OCI-LY1 (cell line): ENCODE data around the gene ATXN1.

Experiments used
- H2AFZ ChIP-seq: fragments of 200-600 bp; sonication (generic), shearing (Covaris generic); 2 replicates; pipeline ENCODE4 v1.6.0; 2014; ENCODE audit warnings: antibody characterized with exemption, mild to moderate bottlenecking, low read length
- H3F3A ChIP-seq: fragments of 200-600 bp; sonication (generic), shearing (Covaris generic); 2 replicates; pipeline ENCODE4 v1.6.0; 2014; ENCODE audit warnings: mild to moderate bottlenecking, antibody characterized with exemption, low read length, moderate library complexity; ENCODE audit not compliant: insufficient read depth
- H3K27ac ChIP-seq: fragments of 200-600 bp; sonication (generic); 2 replicates; pipeline ENCODE4 v1.5.1; 2014; ENCODE audit warnings: low read length, mixed run types, mild to moderate bottlenecking, low read depth; ENCODE audit not compliant: poor library complexity, severe bottlenecking
- H3K27me3 ChIP-seq: fragments of 200-600 bp; sonication (generic); 2 replicates; pipeline ENCODE4 v1.6.0; 2014; ENCODE audit warnings: antibody characterized with exemption, mild to moderate bottlenecking, low read length, moderate library complexity; ENCODE audit not compliant: insufficient read depth
- H3K36me3 ChIP-seq: fragments of 200-600 bp; sonication (generic); 2 replicates; pipeline ENCODE4 v1.6.1; 2014; ENCODE audit warnings: mild to moderate bottlenecking, antibody characterized with exemption, low read length, moderate library complexity, mixed read lengths; ENCODE audit not compliant: insufficient read depth
- H3K4me1 ChIP-seq: fragments of 200-600 bp; sonication (generic); 2 replicates; pipeline ENCODE4 v1.5.1; 2014; ENCODE audit warnings: mild to moderate bottlenecking, low read length, moderate library complexity; ENCODE audit not compliant: insufficient read depth, severe bottlenecking
- H3K4me2 ChIP-seq: fragments of 200-600 bp; sonication (generic), shearing (Covaris generic); 2 replicates; pipeline ENCODE4 v1.6.1; 2014; ENCODE audit warnings: low read length
- H3K4me3 ChIP-seq: fragments of 200-600 bp; sonication (generic); 2 replicates; pipeline ENCODE4 v1.5.1; 2014; ENCODE audit warnings: low read length, low read depth, mild to moderate bottlenecking, mixed read lengths; ENCODE audit not compliant: poor library complexity, severe bottlenecking
- H3K79me2 ChIP-seq: fragments of 200-600 bp; shearing (Covaris generic); 2 replicates; pipeline ENCODE4 v1.6.1; 2016; ENCODE audit warnings: mixed run types, low read length, mixed read lengths; ENCODE audit not compliant: insufficient read depth
- H3K9ac ChIP-seq: fragments of 200-600 bp; sonication (generic), shearing (Covaris generic); 2 replicates; pipeline ENCODE4 v1.6.1; 2014; ENCODE audit warnings: mild to moderate bottlenecking, low read length, mixed read lengths
- H3K9me2 ChIP-seq: fragments of 200-600 bp; sonication (generic), shearing (Covaris generic); 2 replicates; pipeline ENCODE4 v1.6.1; 2014; ENCODE audit warnings: low read depth, mild to moderate bottlenecking, low read length, mixed read lengths
- H3K9me3 ChIP-seq: fragments of 200-600 bp; shearing (Covaris generic); 2 replicates; pipeline ENCODE4 v1.6.1; 2014; ENCODE audit warnings: low read length, mixed read lengths
- H4K20me1 ChIP-seq: fragments of 200-600 bp; sonication (generic), shearing (Covaris generic); 2 replicates; pipeline ENCODE4 v1.6.0; 2016; ENCODE audit warnings: mild to moderate bottlenecking, low read length; ENCODE audit not compliant: insufficient read depth
- CTCF ChIP-seq: fragments of 200-600 bp; sonication (generic), shearing (Covaris generic); IDR thresholded peaks from 2 replicates; pipeline ENCODE4 v1.5.1; 2017; ENCODE audit warnings: mild to moderate bottlenecking, antibody characterized with exemption, low read length, moderate library complexity, mixed read lengths
- EZH2 ChIP-seq: fragments of 200-600 bp; sonication (generic), shearing (Covaris generic); IDR thresholded peaks from 2 replicates; pipeline ENCODE4 v1.8.0; 2017; ENCODE audit warnings: borderline replicate concordance, mixed run types, mild to moderate bottlenecking, antibody characterized with exemption, low read length, moderate library complexity, mixed read lengths

Gene ATXN1

GRCh38 chr6:16782278-16782677 is 21.0 kb upstream of the ATXN1 start:
- H3K4me2 ChIP-seq, result no peak overlapping the region
- no peak overlapping the region for H2AFZ ChIP-seq
- no peak overlapping the region for H3K27ac ChIP-seq
- no peaks in the 10 kb centered on the region for H3K9me3 ChIP-seq
- no peaks in the 10 kb centered on the region for H3K36me3 ChIP-seq
- H4K20me1 ChIP-seq, result no peaks in the 10 kb centered on the region
- H3K27me3 ChIP-seq, result no peaks in the 10 kb centered on the region
- H3F3A ChIP-seq, result no peaks in the 10 kb centered on the region
- TF ChIP-seq CTCF (no peak), EZH2 (no peak)
- H3K9me2 ChIP-seq, result no peaks in the 10 kb centered on the region
- no peak overlapping the region for H3K4me3 ChIP-seq
- H3K9ac ChIP-seq, result no peak overlapping the region
- no peaks in the 10 kb centered on the region for H3K79me2 ChIP-seq
- H3K4me1 ChIP-seq, result no peaks in the 10 kb centered on the region

- H3K27ac ChIP-seq, result no peak overlapping the region
- no peak overlapping the region for H3K9ac ChIP-seq
- no peaks in the 10 kb centered on the region for H3K9me3 ChIP-seq
- no peaks in the 10 kb centered on the region for H4K20me1 ChIP-seq
- no peaks in the 10 kb centered on the region for H3K4me1 ChIP-seq
- no peak overlapping the region for H3K4me2 ChIP-seq
- no peak for TF ChIP-seq CTCF
- no peak for TF ChIP-seq EZH2
- no peaks in the 10 kb centered on the region for H3K27me3 ChIP-seq
- no peak overlapping the region for H3K4me3 ChIP-seq
- no peaks in the 10 kb centered on the region for H3K79me2 ChIP-seq
- H3K36me3 ChIP-seq, result no peaks in the 10 kb centered on the region
- no peaks in the 10 kb centered on the region for H3F3A ChIP-seq
- no peaks in the 10 kb centered on the region for H3K9me2 ChIP-seq
- H2AFZ ChIP-seq, result no peak overlapping the region
These were observed 20.3 kb upstream of the ATXN1 start for GRCh38 chr6:16781348-16782169.

- no peaks in the 10 kb centered on the region for H3K36me3 ChIP-seq
- H3F3A ChIP-seq, result no peaks in the 10 kb centered on the region
- no peak overlapping the region for H3K4me3 ChIP-seq
- no peaks in the 10 kb centered on the region for H3K9me2 ChIP-seq
- H3K27ac ChIP-seq, result no peak overlapping the region
- H3K9me3 ChIP-seq, result no peaks in the 10 kb centered on the region
- TF ChIP-seq EZH2 (no peak), CTCF (no peak)
- no peak overlapping the region for H3K9ac ChIP-seq
- H3K4me1 ChIP-seq, result no peaks in the 10 kb centered on the region
- H4K20me1 ChIP-seq, result no peaks in the 10 kb centered on the region
- no peaks in the 10 kb centered on the region for H3K79me2 ChIP-seq
- no peak overlapping the region for H3K4me2 ChIP-seq
- H2AFZ ChIP-seq, result no peak overlapping the region
- no peaks in the 10 kb centered on the region for H3K27me3 ChIP-seq
These were observed 17.3 kb upstream of the ATXN1 start for GRCh38 chr6:16778521-16778920.
